Activated naive CD8-positive, alpha-beta T cell (primary cell): ENCODE data around the gene TPRX2.
"Not testable (repeated sequence)": the region's sequence is repeated elsewhere in the genome, so short reads cannot be mapped to it uniquely, and the experiment has no call there.

Experiments used
- H3K27ac Mint-ChIP-seq: one replicate; pipeline ENCODE4 v1.8.0; 2021; ENCODE audit warnings: mixed read lengths
- H3K27me3 Mint-ChIP-seq: one replicate; pipeline ENCODE4 v1.8.0; 2021; ENCODE audit warnings: mixed read lengths
- H3K36me3 Mint-ChIP-seq: one replicate; pipeline ENCODE4 v1.8.0; 2021; ENCODE audit warnings: mixed read lengths
- H3K4me1 Mint-ChIP-seq: one replicate; pipeline ENCODE4 v1.8.0; 2021; ENCODE audit warnings: low read depth, mixed read lengths
- H3K4me3 Mint-ChIP-seq: one replicate; pipeline ENCODE4 v1.8.0; 2021; ENCODE audit warnings: mild to moderate bottlenecking, mixed read lengths
- H3K9me3 Mint-ChIP-seq: one replicate; pipeline ENCODE4 v1.8.0; 2021; ENCODE audit warnings: low read depth, mixed read lengths

TPRX2 gene, protein sequence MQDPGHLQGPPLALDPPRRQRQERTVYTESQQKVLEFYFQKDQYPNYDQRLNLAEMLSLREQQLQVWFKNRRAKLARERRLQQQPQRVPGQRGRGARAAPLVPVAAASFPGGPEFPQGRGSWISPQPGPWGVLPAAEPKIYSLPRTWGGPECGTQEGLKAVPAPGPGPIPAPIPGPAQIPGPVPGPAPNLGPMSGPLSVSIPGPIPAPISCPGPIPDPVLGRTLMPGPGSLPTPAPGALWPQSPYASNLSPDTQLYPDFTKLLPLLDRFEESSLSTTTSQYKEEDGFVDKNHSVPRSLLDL

DNA sequence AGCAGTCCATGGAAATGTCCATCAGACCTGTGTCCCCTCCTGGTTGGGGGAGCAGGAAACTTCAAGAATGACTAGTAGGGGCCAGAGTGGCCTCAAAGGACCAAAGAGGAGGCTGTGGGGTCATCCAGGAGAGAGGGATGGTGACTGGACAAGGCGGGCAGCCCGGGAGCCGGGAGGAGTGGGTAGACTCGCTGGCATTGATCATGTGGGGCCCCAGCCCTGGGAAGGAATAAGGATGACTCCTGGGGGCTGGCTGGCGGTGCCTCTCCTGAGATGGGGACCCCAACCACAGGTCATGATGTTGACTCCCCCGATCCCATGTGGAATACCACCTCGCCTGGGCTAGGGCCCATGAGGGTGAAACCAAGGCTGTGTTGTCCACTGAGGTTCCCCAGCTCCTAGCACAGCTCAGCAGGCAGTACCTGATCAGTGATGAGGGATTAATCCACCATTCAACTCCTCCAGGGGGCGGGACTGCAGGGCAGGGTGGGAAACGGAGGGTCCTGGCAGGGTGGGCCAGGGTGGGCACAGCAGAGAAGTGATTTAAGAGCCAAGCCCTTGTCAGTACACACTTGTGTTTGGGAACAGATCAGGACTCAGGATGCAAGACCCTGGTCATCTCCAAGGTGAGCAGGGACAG is at the start of gene TPRX2:
Gene TPRX2, plus strand, starts transcription at position 590 of the 640 bp plus-strand sequence. Its CDS starts 12 bp downstream, at position 602.
- H3K27me3 Mint-ChIP-seq, H3K4me3 Mint-ChIP-seq, H3K4me1 Mint-ChIP-seq: not testable (repeated sequence)

DNA sequence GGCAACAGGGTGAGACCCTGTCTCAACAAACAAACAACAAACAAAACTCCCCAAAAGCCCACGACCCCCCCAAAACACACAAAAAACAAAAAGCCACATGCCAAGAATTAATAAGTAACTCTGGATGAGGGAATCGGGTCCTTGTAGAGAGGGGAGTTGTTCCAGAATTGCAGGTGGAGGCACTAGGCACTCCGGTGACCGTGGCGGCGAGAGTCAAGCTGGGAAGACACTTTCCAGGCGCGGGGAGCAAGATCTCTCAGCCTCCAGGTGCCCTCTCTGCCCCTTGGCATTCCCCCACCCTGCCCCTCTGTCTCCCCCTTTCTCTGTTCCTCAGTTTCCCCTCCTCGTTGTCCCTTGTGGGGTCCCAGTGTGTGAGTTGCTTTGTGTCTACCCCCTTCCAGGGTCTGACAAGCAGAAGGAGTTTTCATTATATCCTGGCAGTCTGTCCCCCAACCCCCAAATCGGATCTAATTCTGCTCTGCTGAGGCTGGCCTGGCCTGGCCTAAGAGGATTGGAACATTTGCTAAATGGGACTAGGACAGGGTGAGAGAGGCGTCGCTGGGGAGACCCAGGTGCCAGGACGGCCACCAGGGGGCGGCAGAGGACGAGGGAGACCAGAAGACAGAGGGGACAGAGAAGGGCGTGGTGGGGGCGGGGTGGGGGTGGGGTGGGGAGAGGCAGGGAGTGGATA is 45.6 kb upstream of the TPRX2 start:
- Mint-ChIP-seq H3K36me3 (no peaks in the 10 kb centered on the region), H3K4me1 (no peaks in the 10 kb centered on the region), H3K4me3 (no peak overlapping the region), H3K9me3 (no peaks in the 10 kb centered on the region), H3K27me3 (no peaks in the 10 kb centered on the region), H3K27ac (no peak overlapping the region)

More for the DNA sequence above, at the start of gene TPRX2:
- not testable (repeated sequence) for H3K9me3 Mint-ChIP-seq, H3K36me3 Mint-ChIP-seq, H3K27ac Mint-ChIP-seq

DNA sequence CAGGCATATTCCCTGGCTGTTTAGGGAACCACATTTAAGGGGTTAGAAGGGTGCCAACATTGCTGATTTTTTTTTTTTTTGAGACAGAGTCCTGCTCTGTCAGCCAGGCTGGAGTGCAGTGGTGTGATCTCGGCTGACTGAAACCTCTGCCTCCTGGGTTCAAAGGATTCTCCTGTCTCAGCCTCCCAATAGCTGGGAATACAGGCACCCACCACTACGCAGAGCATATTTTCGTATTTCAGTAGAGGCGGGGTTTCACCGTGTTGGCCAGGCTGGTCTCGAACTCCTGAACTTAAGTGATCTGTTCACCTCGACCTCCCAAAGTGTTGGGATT is 45.1 kb upstream of the TPRX2 start:
- Mint-ChIP-seq H3K27me3 (peaks cover 2% of the 10 kb centered on the region), H3K36me3 (no peaks in the 10 kb centered on the region), H3K9me3 (no peaks in the 10 kb centered on the region), H3K27ac (no peak overlapping the region), H3K4me1 (no peaks in the 10 kb centered on the region), H3K4me3 (no peak overlapping the region)

DNA sequence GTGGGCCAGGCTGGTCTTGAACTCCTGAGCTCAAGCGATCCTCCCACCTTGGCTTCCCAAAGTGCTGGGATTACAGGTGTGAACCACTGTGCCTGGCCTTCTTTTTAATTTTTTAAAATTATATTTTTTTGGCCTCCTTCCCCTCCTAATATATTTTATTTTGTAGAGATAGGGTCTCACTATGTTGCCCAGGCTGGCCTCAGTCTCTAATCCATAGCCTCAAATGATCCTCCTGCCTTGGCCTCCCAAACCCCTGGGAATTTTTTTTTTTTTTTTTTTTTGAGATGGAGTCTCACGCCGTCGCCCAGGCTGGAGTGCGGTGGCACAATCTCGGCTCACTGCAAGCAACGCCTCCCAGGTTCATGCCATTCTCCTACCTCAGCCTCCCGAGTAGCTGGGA is 42.8 kb upstream of the TPRX2 start:
- H3K27ac Mint-ChIP-seq, H3K36me3 Mint-ChIP-seq, H3K4me1 Mint-ChIP-seq, H3K4me3 Mint-ChIP-seq, H3K9me3 Mint-ChIP-seq: not testable (repeated sequence)
- H3K27me3 Mint-ChIP-seq, result peaks cover 17% of the 10 kb centered on the region

DNA sequence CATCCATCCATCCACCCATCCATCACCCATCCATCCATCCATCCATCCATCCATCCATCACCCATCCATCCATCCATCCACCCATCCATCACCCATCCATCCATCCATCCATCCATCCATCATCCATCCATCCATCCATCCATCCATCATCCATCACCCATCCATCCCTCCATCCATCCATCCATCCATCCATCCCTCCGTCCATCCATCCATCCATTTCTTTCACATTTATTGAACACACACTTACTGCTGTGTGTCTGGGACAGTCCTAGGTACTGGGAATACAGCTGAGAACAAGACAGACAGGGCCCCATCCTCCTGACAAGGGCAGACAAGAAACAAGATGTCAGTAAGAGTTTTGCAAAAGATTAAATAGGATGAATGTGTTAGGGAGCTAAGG is 40.8 kb upstream of the TPRX2 start:
- H3K36me3 Mint-ChIP-seq, H3K4me1 Mint-ChIP-seq, H3K4me3 Mint-ChIP-seq, H3K27ac Mint-ChIP-seq, H3K9me3 Mint-ChIP-seq: not testable (repeated sequence)
- peaks cover 21% of the 10 kb centered on the region for H3K27me3 Mint-ChIP-seq

DNA sequence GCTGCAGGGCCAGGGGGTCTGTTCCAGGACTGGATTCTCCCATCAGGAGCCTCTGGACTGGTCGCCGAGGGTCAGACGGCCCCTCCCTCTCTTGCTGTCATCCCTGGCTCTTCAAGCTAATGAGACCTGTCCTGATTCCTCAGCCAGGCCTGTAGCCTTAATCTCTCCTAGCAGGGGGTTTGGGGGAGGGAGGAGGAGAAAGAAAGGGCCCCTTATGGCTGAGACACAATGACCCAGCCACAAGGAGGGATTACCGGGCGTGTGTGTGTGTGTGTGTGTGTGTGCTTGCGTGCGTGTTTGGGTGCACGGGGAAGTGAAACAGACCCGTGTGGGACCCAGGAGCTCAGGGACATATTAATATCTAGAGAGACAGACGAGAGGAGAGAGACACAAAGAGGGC is 39.2 kb upstream of the TPRX2 start:
- Mint-ChIP-seq H3K9me3 (no peaks in the 10 kb centered on the region), H3K4me3 (no peak overlapping the region), H3K4me1 (peaks cover 5% of the 10 kb centered on the region), H3K27ac (no peak overlapping the region), H3K27me3 (peaks cover 21% of the 10 kb centered on the region), H3K36me3 (no peaks in the 10 kb centered on the region)

DNA sequence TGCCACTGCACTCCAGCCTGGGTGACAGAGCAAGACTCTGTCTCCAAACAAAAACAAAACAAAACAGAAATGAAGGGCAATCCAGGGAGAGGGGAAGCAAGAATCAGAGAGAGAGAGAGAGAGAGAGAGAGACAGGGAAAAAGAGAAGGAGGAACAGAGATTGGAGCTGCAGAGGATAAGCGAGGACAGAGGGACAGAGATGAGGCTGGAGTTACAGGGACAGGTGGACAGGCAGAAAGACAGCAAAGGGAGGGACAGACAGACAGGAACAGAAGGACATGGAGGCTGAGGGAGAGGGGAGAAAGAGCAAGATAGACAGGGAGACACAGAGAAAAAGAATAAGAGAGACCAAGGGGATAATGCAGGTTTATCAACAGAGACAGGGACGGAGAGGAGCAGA is 38.6 kb upstream of the TPRX2 start:
- Mint-ChIP-seq H3K27me3 (peaks cover 21% of the 10 kb centered on the region), H3K4me1 (peaks cover 5% of the 10 kb centered on the region), H3K4me3 (no peak overlapping the region), H3K36me3 (no peaks in the 10 kb centered on the region), H3K27ac (no peak overlapping the region), H3K9me3 (no peaks in the 10 kb centered on the region)

DNA sequence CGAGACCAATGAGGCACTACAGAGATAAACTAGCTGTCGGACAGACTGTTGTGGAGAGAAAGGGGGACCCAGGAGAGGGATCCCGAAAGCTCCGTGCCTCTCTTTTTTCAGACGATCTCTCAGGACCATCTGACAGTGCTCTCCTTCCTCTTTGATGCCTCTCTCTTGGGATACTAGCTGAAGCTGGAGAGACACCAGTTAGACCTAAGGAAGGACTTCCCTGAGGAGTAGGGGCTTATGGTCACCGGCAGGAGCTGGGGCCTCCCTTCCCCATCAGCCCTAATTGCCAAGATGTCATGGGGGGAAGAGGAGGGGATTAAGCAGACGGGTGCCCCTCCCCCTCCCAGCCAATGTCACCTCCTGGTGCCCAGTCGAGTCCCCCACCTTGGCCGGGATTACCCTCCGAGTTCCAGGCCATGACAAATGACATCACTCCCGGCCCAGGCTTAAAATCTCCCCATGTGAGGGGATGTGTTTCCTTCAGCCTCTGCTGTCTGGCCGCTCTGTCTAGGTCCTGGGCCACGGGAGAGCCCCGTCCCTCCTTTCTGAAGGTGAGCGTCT is 37.5 kb upstream of the TPRX2 start, which contains the start of gene CRX:
Gene CRX, plus strand, starts transcription at position 478 of the 561 bp plus-strand sequence. CDS start 12,507 bp downstream, outside the sequence.
- H3K27me3 Mint-ChIP-seq, result peaks cover 21% of the 10 kb centered on the region
- peaks cover 5% of the 10 kb centered on the region for H3K4me1 Mint-ChIP-seq
- H3K27ac Mint-ChIP-seq, result no peak within 1 kb of the TSS
- no peaks in the 10 kb centered on the region for H3K9me3 Mint-ChIP-seq
- no peaks in the 10 kb centered on the region for H3K36me3 Mint-ChIP-seq
- H3K4me3 Mint-ChIP-seq, result no peak within 1 kb of the TSS

DNA sequence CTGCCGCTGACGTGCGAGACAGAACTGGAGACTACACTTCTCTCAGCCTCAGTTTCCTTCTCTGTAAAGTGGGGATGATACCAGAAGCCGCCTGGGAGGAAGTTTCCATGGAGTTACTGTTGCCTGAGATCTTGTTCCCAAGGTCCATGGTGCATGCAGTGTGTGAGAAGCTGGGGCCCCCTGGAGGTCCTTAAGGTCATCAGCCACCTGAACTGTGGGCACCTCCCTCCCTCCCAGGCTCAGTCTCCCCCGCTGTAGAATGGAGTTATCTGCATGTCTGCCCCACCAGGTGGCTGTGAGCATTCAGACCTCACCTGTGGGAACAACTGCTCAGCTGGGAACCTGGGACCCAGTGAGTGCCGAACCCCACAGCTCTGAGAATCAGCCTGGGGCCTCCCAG is 34.6 kb upstream of the TPRX2 start:
- Mint-ChIP-seq H3K4me3 (no peak overlapping the region), H3K27ac (no peak overlapping the region), H3K27me3 (peaks cover 15% of the 10 kb centered on the region), H3K4me1 (peaks cover 5% of the 10 kb centered on the region), H3K9me3 (no peaks in the 10 kb centered on the region), H3K36me3 (no peaks in the 10 kb centered on the region)

DNA sequence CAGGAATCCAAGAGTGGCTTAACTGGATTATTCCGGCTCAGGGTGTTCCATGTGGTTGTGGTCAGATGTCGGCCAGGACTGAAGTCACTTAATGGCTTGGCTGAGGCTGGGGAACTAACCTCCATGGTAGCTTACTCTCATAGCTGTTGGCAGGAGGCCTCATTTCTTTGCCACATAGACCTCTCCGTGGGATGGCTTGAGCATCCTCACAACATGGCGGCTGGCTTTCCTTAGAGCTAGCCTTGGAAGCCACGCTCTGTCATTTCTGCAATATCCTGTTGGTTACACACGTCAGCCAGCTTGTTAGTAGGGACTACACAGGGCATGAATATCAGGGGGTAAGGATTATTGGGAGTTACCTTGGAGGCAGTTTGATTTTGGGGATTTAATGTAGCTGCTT is 32.2 kb upstream of the TPRX2 start:
- Mint-ChIP-seq H3K27me3 (peaks cover 3% of the 10 kb centered on the region), H3K36me3 (no peaks in the 10 kb centered on the region), H3K4me1 (no peaks in the 10 kb centered on the region), H3K27ac (no peak overlapping the region), H3K9me3 (no peaks in the 10 kb centered on the region), H3K4me3 (no peak overlapping the region)

DNA sequence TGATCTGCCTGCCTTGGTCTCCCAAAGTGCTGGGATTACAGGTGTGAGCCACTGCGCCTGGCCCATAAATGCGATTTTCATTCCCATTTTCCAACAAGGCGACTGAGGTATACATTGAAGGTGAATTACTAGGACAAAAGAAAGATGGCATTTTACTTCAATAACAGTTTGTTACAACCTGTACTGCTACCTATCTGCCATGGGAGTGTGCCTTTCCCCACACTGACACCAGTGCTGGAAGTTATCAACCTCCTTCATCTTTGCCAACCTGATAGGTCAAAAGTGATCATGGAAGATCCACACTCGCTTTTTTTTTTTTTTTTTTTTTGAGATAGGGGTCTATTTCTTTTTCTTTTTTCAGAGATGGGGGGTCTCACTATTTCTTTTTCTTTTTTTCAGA is 26.3 kb upstream of the TPRX2 start:
- no peaks in the 10 kb centered on the region for H3K27me3 Mint-ChIP-seq

DNA sequence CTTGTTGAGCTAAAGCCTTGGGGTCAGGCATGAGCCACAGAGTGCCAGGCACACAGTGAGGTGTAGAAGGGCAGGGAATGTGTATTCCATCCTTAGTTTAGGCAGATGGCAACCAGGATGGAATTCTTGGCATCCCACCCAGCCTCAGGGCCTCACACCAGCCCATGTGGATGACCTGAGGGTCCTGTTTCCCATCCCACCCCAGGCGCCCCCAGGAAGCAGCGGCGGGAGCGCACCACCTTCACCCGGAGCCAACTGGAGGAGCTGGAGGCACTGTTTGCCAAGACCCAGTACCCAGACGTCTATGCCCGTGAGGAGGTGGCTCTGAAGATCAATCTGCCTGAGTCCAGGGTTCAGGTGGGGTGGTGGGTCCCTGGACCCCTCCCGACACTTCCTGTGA is 23.0 kb upstream of the TPRX2 start:
- H3K27me3 Mint-ChIP-seq, result no peaks in the 10 kb centered on the region
- H3K4me3 Mint-ChIP-seq, result no peak overlapping the region
- no peaks in the 10 kb centered on the region for H3K4me1 Mint-ChIP-seq

More for the DNA sequence above, 26.3 kb upstream of the TPRX2 start:
- Mint-ChIP-seq H3K4me1 (no peaks in the 10 kb centered on the region), H3K36me3 (no peaks in the 10 kb centered on the region), H3K4me3 (no peak overlapping the region), H3K27ac (no peak overlapping the region), H3K9me3 (no peaks in the 10 kb centered on the region)

DNA sequence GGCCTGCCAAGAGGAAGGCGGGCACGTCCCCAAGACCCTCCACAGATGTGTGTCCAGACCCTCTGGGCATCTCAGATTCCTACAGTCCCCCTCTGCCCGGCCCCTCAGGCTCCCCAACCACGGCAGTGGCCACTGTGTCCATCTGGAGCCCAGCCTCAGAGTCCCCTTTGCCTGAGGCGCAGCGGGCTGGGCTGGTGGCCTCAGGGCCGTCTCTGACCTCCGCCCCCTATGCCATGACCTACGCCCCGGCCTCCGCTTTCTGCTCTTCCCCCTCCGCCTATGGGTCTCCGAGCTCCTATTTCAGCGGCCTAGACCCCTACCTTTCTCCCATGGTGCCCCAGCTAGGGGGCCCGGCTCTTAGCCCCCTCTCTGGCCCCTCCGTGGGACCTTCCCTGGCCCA is 19.6 kb upstream of the TPRX2 start:
- Mint-ChIP-seq H3K9me3 (no peaks in the 10 kb centered on the region), H3K4me1 (no peaks in the 10 kb centered on the region), H3K4me3 (no peak overlapping the region), H3K27me3 (peaks cover 6% of the 10 kb centered on the region), H3K27ac (no peak overlapping the region), H3K36me3 (no peaks in the 10 kb centered on the region)

More for the DNA sequence above, 23.0 kb upstream of the TPRX2 start:
- Mint-ChIP-seq H3K9me3 (no peaks in the 10 kb centered on the region), H3K36me3 (no peaks in the 10 kb centered on the region), H3K27ac (no peak overlapping the region)

DNA sequence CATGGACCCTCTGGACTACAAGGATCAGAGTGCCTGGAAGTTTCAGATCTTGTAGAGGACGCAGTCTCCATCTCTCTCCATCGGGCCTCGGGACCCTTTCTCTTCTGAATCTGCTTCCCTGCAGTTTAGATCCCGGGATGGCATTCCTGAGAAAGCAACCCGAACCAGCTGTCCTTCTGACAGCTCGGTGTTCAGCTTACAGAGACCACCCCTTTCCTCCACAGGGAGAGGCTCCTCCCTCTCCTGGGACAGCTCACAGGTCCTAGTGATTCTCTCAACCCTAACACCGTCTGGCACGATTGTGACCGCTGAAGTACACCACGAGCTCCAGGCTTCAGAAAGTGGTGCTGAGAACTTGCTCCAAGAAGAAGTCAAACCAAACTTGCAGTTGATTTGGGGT is 19.1 kb upstream of the TPRX2 start:
- Mint-ChIP-seq H3K4me1 (no peaks in the 10 kb centered on the region), H3K4me3 (no peak overlapping the region), H3K9me3 (no peaks in the 10 kb centered on the region), H3K27ac (no peak overlapping the region), H3K27me3 (peaks cover 6% of the 10 kb centered on the region), H3K36me3 (no peaks in the 10 kb centered on the region)

DNA sequence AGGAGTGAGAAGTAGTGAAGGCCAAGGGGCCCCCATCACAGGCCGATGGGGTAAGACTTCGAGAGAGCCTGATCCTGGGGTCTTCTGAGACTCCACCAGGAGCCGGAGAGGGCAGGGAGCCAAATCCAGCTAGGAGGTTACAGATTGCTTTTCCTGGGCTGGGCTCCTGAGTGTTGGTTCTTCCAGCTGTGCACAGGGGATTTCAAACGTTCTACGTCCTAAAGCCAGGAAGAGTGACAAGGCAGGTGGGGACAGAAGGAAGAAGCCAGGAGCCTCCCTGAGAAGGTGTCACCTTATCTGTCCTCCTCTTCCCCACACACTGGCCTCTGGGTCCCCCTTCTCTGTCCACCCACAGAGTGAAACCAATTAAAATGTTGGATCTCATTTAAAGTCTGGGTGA is 16.1 kb upstream of the TPRX2 start:
- H3K27me3 Mint-ChIP-seq, result peaks cover 11% of the 10 kb centered on the region
- no peaks in the 10 kb centered on the region for H3K9me3 Mint-ChIP-seq
- no peak overlapping the region for H3K27ac Mint-ChIP-seq
- H3K36me3 Mint-ChIP-seq, result no peaks in the 10 kb centered on the region
- no peak overlapping the region for H3K4me3 Mint-ChIP-seq
- no peaks in the 10 kb centered on the region for H3K4me1 Mint-ChIP-seq
